ENCODE measurements around the gene TPI1.
"Not testable (repeated sequence)": the region's sequence is repeated elsewhere in the genome, so short reads cannot be mapped to it uniquely, and the experiment has no call there.

Gene TPI1

DNA sequence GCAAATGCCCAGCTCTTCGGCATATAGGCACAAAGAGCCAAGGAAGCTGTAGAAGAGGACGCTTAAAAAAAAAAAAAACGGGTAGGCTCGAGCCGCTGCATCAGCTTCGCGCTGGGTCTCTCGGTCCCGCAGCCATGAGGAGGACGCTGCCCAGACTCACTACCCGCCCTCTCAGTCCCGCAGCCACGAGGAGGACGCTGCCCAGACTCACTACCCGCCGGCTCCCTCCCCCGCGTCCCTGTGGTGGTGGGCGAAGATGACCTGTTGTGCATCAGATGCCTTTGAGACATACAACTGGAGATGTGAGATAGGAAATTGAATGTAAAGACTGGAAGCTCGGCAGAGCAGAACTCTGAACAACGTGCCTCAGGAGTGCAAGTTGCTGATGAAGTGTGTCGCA lies 17.2 kb downstream of the TPI1 start:
- H3K36me3 ChIP-seq (ENCODE audit: control insufficient read depth, insufficient read depth, low read length): no peaks in the 10 kb centered on the region
- no peak overlapping the region for H3K4me3 ChIP-seq (ENCODE audit: low read length)
- no peak overlapping the region for H3K9ac ChIP-seq (ENCODE audit: low read length)
- H3K4me1 ChIP-seq (ENCODE audit: control insufficient read depth, insufficient read depth, low read length): peaks cover 5% of the 10 kb centered on the region
- H3K9me3 ChIP-seq (ENCODE audit: control insufficient read depth, low read length): no peaks in the 10 kb centered on the region
- H3K27me3 ChIP-seq (ENCODE audit: control insufficient read depth, insufficient read depth, low read length): no peaks in the 10 kb centered on the region

DNA sequence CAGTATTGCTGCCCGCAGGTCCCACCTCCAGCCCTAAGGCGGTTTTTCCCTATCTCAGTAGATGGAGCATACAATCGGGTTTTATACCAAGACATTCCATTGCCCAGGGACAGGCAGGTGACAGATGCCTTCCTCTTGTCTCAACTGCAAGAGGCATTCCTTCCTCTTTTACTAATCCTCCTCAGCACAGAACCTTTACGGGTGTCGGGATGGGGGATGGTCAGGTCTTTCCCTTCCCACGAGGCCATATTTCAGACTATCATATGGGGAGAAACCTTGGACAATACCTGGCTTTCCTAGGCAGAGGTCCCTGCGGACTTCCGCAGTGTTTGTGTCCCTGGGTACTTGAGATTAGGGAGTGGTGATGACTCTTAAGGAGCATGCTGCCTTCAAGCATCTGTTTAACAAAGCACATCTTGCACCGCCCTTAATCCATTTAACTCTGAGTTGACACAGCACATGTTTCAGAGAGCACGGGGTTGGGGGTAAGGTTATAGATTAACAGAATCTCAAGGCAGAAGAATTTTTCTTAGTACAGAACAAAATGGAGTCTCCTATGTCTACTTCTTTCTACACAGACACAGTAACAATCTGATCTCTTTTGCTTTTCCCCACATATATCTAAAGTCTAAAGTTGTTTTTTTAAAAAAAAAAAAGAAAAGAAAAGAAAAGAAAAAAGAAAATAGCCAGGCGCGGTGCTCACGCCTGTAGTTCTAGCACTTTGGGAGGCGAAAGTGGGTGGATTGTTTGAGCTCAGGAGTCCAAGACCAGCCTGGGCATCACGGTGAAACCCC lies 19.1 kb downstream of the TPI1 start:
- not testable (repeated sequence) for H3K9ac ChIP-seq (ENCODE audit: low read length); H3K27me3 ChIP-seq (ENCODE audit: control insufficient read depth, insufficient read depth, low read length); H3K36me3 ChIP-seq (ENCODE audit: control insufficient read depth, insufficient read depth, low read length); H3K4me3 ChIP-seq (ENCODE audit: low read length); H3K9me3 ChIP-seq (ENCODE audit: control insufficient read depth, low read length); H3K4me1 ChIP-seq (ENCODE audit: control insufficient read depth, insufficient read depth, low read length)

DNA sequence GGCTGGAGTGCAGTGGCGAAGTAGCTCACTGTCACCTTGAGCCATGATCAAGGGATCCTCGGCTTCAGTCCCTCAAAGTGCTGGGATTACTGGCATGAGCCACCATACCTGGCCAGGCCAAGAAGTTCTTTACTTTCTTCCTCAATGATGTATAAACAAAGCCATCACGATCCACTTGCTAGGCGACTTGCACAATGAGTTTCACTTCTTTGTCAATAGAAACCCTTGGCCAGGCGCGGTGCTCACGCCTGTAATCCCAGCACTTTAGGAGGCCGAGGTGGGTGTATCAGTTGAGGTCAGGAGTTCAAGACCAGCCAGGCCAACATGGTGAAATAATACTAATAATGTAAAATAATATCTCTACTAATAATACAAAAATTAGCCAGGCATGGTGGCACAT lies 20.1 kb downstream of the TPI1 start:
- Histone ChIP-seq H3K27me3 (ENCODE audit: control insufficient read depth, insufficient read depth, low read length) (no peaks in the 10 kb centered on the region), H3K4me1 (ENCODE audit: control insufficient read depth, insufficient read depth, low read length) (peaks cover 12% of the 10 kb centered on the region), H3K36me3 (ENCODE audit: control insufficient read depth, insufficient read depth, low read length) (no peaks in the 10 kb centered on the region), H3K9me3 (ENCODE audit: control insufficient read depth, low read length) (no peaks in the 10 kb centered on the region), H3K9ac (ENCODE audit: low read length) (no peak overlapping the region), H3K4me3 (ENCODE audit: low read length) (no peak overlapping the region)

- Histone ChIP-seq H3K4me1 (ENCODE audit: control insufficient read depth, insufficient read depth, low read length) (peaks cover 12% of the 10 kb centered on the region), H3K9me3 (ENCODE audit: control insufficient read depth, low read length) (no peaks in the 10 kb centered on the region), H3K36me3 (ENCODE audit: control insufficient read depth, insufficient read depth, low read length) (no peaks in the 10 kb centered on the region), H3K4me3 (ENCODE audit: low read length) (no peak overlapping the region), H3K27me3 (ENCODE audit: control insufficient read depth, insufficient read depth, low read length) (no peaks in the 10 kb centered on the region), H3K9ac (ENCODE audit: low read length) (no peak overlapping the region)
Observed at GRCh38 chr12:6888360-6888759, 21.0 kb downstream of the TPI1 start.

DNA sequence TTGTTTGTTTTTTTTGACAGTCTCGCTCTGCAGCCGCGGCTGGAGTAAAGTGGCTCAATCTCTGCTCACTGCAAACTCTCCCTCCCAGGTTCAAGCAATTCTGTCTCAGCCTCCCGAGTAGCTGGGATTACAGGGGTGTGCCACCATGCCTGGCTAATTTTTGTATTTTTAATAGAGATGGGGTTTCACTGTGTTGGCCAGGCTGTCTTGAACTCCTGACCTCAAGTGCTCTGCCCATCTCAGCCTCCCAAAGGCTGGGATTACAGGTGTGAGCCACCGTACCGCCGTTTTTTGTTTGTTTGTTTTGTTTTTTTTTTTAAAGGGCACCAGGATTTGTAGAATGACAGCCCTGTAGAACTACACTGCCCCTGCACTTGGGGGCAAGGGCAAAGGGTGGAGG lies 21.5 kb downstream of the TPI1 start:
- H3K36me3 ChIP-seq (ENCODE audit: control insufficient read depth, insufficient read depth, low read length); H3K27me3 ChIP-seq (ENCODE audit: control insufficient read depth, insufficient read depth, low read length); H3K9ac ChIP-seq (ENCODE audit: low read length); H3K9me3 ChIP-seq (ENCODE audit: control insufficient read depth, low read length); H3K4me3 ChIP-seq (ENCODE audit: low read length): not testable (repeated sequence)
- peaks cover 12% of the 10 kb centered on the region for H3K4me1 ChIP-seq (ENCODE audit: control insufficient read depth, insufficient read depth, low read length)

DNA sequence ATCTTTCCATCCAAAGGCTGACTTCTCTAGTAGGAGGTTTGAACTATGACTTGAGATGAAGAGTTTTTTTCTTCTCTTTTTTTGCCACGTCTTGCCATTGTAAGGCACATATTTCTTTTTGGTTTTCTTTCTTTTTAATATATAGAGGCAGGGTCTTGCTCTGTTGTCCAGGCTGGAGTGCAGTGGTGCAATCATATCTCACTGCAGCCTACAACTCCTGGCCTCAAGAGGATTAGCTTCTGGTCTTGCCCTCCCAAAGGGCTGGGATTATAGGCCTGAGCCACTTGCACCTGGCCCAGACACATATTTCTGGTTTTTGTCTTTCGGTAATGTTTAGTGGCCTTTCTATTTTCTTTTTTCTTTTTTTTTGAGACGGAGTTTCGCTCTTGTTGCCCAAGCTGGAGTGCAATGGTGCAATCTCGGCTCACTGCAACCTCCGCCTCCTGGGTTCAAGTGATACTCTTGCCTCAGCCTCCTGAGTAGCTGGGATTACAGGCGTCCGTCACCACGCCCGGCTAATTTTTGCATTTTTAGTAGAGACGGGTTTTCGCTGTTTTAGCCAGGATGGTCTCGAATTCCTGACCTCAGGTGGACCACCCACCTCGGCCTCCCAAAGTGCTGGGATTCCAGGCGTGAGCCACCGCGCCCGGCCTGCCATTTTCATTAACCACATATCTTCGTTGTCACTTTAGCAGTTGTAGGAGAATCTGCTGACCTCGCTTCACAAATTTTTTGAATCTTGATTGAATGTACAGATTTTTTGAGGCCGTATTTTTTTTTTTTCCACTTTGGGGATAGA lies 22.6 kb downstream of the TPI1 start:
- H3K9ac ChIP-seq (ENCODE audit: low read length): peak overlapping the region; percentile 61

GRCh38 chr12:6890789-6891645 lies 23.7 kb downstream of the TPI1 start:
- H3K4me1 ChIP-seq (ENCODE audit: control insufficient read depth, insufficient read depth, low read length): peaks cover 12% of the 10 kb centered on the region
- no peaks in the 10 kb centered on the region for H3K9me3 ChIP-seq (ENCODE audit: control insufficient read depth, low read length)
- no peaks in the 10 kb centered on the region for H3K27me3 ChIP-seq (ENCODE audit: control insufficient read depth, insufficient read depth, low read length)
- H3K36me3 ChIP-seq (ENCODE audit: control insufficient read depth, insufficient read depth, low read length): no peaks in the 10 kb centered on the region
- peak overlapping the region; percentile 86 for H3K9ac ChIP-seq (ENCODE audit: low read length)
- H3K4me3 ChIP-seq (ENCODE audit: low read length): peak overlapping the region; percentile 69

More for the DNA sequence above, 22.6 kb downstream of the TPI1 start:
- H3K4me1 ChIP-seq (ENCODE audit: control insufficient read depth, insufficient read depth, low read length): peaks cover 12% of the 10 kb centered on the region
- not testable (repeated sequence) for H3K9me3 ChIP-seq (ENCODE audit: control insufficient read depth, low read length); H3K36me3 ChIP-seq (ENCODE audit: control insufficient read depth, insufficient read depth, low read length); H3K4me3 ChIP-seq (ENCODE audit: low read length); H3K27me3 ChIP-seq (ENCODE audit: control insufficient read depth, insufficient read depth, low read length)

GRCh38 chr12:6891646-6892001 lies 24.3 kb downstream of the TPI1 start:
- no peaks in the 10 kb centered on the region for H3K9me3 ChIP-seq (ENCODE audit: control insufficient read depth, low read length)
- H3K9ac ChIP-seq (ENCODE audit: low read length): peak overlapping the region; percentile 86
- peak overlapping the region; percentile 69 for H3K4me3 ChIP-seq (ENCODE audit: low read length)
- H3K27me3 ChIP-seq (ENCODE audit: control insufficient read depth, insufficient read depth, low read length): no peaks in the 10 kb centered on the region
- H3K36me3 ChIP-seq (ENCODE audit: control insufficient read depth, insufficient read depth, low read length): no peaks in the 10 kb centered on the region
- H3K4me1 ChIP-seq (ENCODE audit: control insufficient read depth, insufficient read depth, low read length): peaks cover 12% of the 10 kb centered on the region

GRCh38 chr12:6892683-6893082 lies 25.4 kb downstream of the TPI1 start:
- not testable (repeated sequence) for H3K36me3 ChIP-seq (ENCODE audit: control insufficient read depth, insufficient read depth, low read length)

GRCh38 chr12:6894321-6894720 lies 27.0 kb downstream of the TPI1 start:
- H3K4me1 ChIP-seq (ENCODE audit: control insufficient read depth, insufficient read depth, low read length): peaks cover 13% of the 10 kb centered on the region
- no peaks in the 10 kb centered on the region for H3K27me3 ChIP-seq (ENCODE audit: control insufficient read depth, insufficient read depth, low read length)
- H3K36me3 ChIP-seq (ENCODE audit: control insufficient read depth, insufficient read depth, low read length): no peaks in the 10 kb centered on the region
- no peak overlapping the region for H3K4me3 ChIP-seq (ENCODE audit: low read length)
- no peak overlapping the region for H3K9ac ChIP-seq (ENCODE audit: low read length)
- no peaks in the 10 kb centered on the region for H3K9me3 ChIP-seq (ENCODE audit: control insufficient read depth, low read length)

More at GRCh38 chr12:6892683-6893082, 25.4 kb downstream of the TPI1 start:
- H3K27me3 ChIP-seq (ENCODE audit: control insufficient read depth, insufficient read depth, low read length); H3K9ac ChIP-seq (ENCODE audit: low read length); H3K4me3 ChIP-seq (ENCODE audit: low read length); H3K9me3 ChIP-seq (ENCODE audit: control insufficient read depth, low read length): not testable (repeated sequence)
- H3K4me1 ChIP-seq (ENCODE audit: control insufficient read depth, insufficient read depth, low read length): peaks cover 12% of the 10 kb centered on the region

DNA sequence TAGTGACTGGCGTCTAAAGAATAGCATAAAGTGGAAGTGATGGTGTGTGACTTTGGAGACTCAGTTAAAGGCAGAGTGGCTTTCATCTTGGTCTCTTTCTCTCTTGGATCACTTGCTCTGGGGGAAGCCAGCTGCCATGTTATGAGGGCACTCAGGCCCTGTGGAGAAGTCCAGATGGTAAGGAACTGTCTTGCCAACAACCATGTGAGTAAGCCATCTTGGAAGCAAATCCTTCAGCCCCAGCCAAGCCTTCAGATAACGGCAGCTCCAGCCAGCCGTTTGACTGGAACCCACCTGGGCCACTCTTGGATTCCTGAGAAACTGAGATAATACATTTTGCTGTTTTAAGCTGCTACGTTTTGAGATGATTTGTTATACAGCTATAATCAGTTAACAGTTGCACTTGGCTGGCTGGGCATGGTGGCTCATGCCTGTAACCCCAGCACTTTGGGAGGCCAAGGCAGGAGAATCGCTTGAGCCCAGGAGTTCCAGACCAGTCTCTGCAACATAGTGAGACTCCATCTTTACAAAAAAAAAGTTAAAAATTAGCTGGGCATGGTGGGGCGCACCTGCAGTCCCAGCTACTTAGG lies 29.6 kb downstream of the TPI1 start:
- H3K9me3 ChIP-seq (ENCODE audit: control insufficient read depth, low read length): no peaks in the 10 kb centered on the region
- H3K36me3 ChIP-seq (ENCODE audit: control insufficient read depth, insufficient read depth, low read length): no peaks in the 10 kb centered on the region
- H3K4me1 ChIP-seq (ENCODE audit: control insufficient read depth, insufficient read depth, low read length): peaks cover 10% of the 10 kb centered on the region
- no peak overlapping the region for H3K4me3 ChIP-seq (ENCODE audit: low read length)
- H3K9ac ChIP-seq (ENCODE audit: low read length): no peak overlapping the region
- no peaks in the 10 kb centered on the region for H3K27me3 ChIP-seq (ENCODE audit: control insufficient read depth, insufficient read depth, low read length)

All from mucosa of stomach (tissue), 1 donor.